Heart right ventricle (tissue), 16 donors: ENCODE results near the gene TIMM44. TPM values are rescaled to one million over a fixed set of nuclear protein-coding genes. Genes with fewer than 3 reads are reported as not detected.

ENCODE experiments used
- ATAC-seq, 8 donors: fragments of 200-7000 bp; cut with Tn5 transposase; one replicate each; pipeline ENCODE4 v1.9.1; 2020; ENCODE audit warnings: mild to moderate bottlenecking in 8 of 8, moderate library complexity in 8 of 8, moderate number of reproducible peaks in 1 of 8
- DNase-seq, 2 donors: peaks; one replicate each; pipeline ENCODE4 v3.0.0-alpha.2; 2020
- H3K27ac ChIP-seq, 10 donors: fragments of 200-600 bp; sonication (generic) in 2 of 10; one replicate each; pipeline versions ENCODE4 v1.5.0 to v1.8.0; 2020 to 2022; ENCODE audit warnings: mild to moderate bottlenecking in 3 of 10
- H3K27me3 ChIP-seq, 7 donors: fragments of 200-600 bp; one replicate each; pipeline ENCODE4 v1.8.0; 2021 to 2022; ENCODE audit warnings: mild to moderate bottlenecking in 2 of 7
- H3K36me3 ChIP-seq, 9 donors: fragments of 200-600 bp; sonication (generic) in 1 of 9; one replicate each; pipeline versions ENCODE4 v1.5.0 to v1.8.0; 2020 to 2022; ENCODE audit warnings: mild to moderate bottlenecking in 2 of 9
- H3K4me1 ChIP-seq, 9 donors: fragments of 200-600 bp; sonication (generic) in 1 of 9; one replicate each; pipeline versions ENCODE4 v1.5.0 to v1.8.0; 2020 to 2022; ENCODE audit warnings: mild to moderate bottlenecking in 4 of 9
- H3K4me3 ChIP-seq, 10 donors: fragments of 200-600 bp; sonication (generic) in 2 of 10; one replicate each; pipeline versions ENCODE4 v1.5.0 to v1.8.0; 2020 to 2022; ENCODE audit warnings: mild to moderate bottlenecking in 7 of 10, moderate library complexity in 2 of 10
- H3K9me3 ChIP-seq, 11 donors: fragments of 200-600 bp in 10 of 11; sonication (generic) in 2 of 11; one replicate each; pipeline versions ENCODE4 v1.5.0 to v1.8.0; 2013 to 2022; ENCODE audit warnings: mild to moderate bottlenecking in 2 of 11, control low read depth in 1 of 11, moderate library complexity in 1 of 11
- CTCF ChIP-seq, 9 donors: fragments of 200-600 bp; sonication (generic) in 2 of 9; IDR thresholded peaks; one replicate each; pipeline versions ENCODE4 v1.5.0 to v1.8.0; 2021 to 2022; ENCODE audit warnings: antibody characterized with exemption in 9 of 9, mild to moderate bottlenecking in 5 of 9, moderate library complexity in 1 of 9
- WGBS, 2 donors: extraction: QIAGEN DNeasy Blood & Tissue Kit; methylation state at CpG; one replicate each; pipeline ENCODE4 v1.1.7; 2013; ENCODE audit warnings: inconsistent platforms in 1 of 2; 5-methylcytosine and 5-hydroxymethylcytosine counted together
- intact Hi-C, 10 donors: fragments of 100-400 bp; cut with DNase I; formaldehyde crosslinking; loops; one replicate each; pipeline versions ENCODE4 v1.11.1 to v1.14.2; 2022
- polyA plus RNA-seq, 2 donors: library from polyadenylated mRNA; stranded (reverse); fragments of 200-250 nt; gene quantifications; one replicate each; pipeline ENCODE4 v1.2.3, GENCODE V29; 2013
- total RNA-seq, 10 donors: library from RNA; stranded (reverse); fragmentation: NEBNext Ultra II Directional in 3 of 10; extraction: Animal tissue kit (Norgen Biotek cat#: 25700) in 3 of 10; gene quantifications; one replicate each; pipeline versions ENCODE4 v1.2.1 to v1.2.4, GENCODE V29; 2021 to 2023
- donor health status: Arrhythmogenic right ventricular cardiomyopathy.
- donor health status: ischemic (EF 13 %, LVEDD 7.1; RV severe dilation, severe dysfunction).
- donor health status: healthy with polysubstance abuse.
- donor health status: DM: no; HTN: yes; CAD: no.
- donor health status: DM: no; HTN: no; CAD: no.
- donor health status: ischemic (EF 25% LVEDD 6.9; RV normal size, moderate dysfunction).
- donor health status: ischemic (EF 25% LVEDD 5.7; RV mildly dilated, moderate dysfunction).
- donor health status: healthy.
- donor health status: DM: yes; HTN: yes; CAD: no.
- donor health status: Ischemic cardiomyopathy.
- donor health status: ischemic (EF 35%, LVEDD 5.7; RV mildly dilated, moderate dysfunction).
- donor health status: nonischemic (EF 11% LVEDD 7.7; RV severe dilation, severe dysfunction).
- donor health status: DM: yes; HTN: yes; CAD: no.
- donor health status: PGD.
- donor health status: ischemic (EF 29% LVEDD 5.4; RV normal size, mild dysfunction).
- donor health status: nonischemic (EF 23%, LVEDD 6.1; RV moderate dilation, normal function).

Gene TIMM44
- total and polyA plus RNA-seq, 12 donors = 54.9 to 188 (median 73.1) TPM

- Histone ChIP-seq H3K36me3 (peaks cover 4 to 70% (median 33%) of the 10 kb centered on the region in 9 donors), H3K9me3 (no peaks in the 10 kb centered on the region), H3K4me1 (peaks cover 0 to 38% (median 20%) of the 10 kb centered on the region in 9 donors), H3K27ac (no peak overlapping the region), H3K27me3 (peaks cover under 1 to 22% (median 11%) of the 10 kb centered on the region in 7 donors), H3K4me3 (no peak overlapping the region)
- intact Hi-C loops = no loop called here
- DNase-seq = peak in 1 of 2 donors; percentile 11
- no peak for TF ChIP-seq CTCF (IDR thresholded peaks at IDR 0.05)
- WGBS, 2 donors = 92 to 95% methylated on average over 54 of the region's 54 CpGs
- ATAC-seq = no peak
Measured at GRCh38 chr19:7910321-7911161, 32.9 kb downstream of the TIMM44 start.

DNA sequence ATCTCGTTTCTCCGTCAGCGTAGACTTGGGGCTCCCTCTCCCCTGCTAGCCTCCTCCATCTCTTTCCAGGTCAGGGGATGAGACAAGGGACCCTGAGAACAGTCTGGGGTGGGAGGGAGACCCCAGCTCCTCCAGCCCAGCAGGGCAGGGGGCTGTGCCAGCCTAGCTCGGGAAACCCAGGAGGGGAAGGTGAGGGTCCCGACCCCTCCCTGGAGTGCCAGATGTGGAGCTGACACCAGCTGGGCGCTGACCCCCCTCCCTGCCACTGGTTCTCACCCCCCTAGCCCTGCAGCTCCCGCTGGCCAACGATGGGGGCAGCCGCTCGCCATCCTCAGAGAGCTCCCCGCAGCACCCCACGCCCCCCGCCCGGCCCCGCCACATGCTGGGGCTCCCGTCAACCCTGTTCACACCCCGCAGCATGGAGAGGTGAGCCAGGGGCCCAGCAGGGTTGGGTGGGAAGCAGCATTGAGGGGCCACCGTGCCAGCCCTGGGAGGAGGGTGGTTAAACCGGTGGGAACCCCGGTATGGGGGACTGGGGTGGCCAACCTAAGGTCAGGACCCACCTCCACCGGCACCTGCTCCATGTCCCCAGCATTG, 33.9 kb downstream of the TIMM44 start:
- ATAC-seq = no peak
- DNase-seq = no peak
- no peak for TF ChIP-seq CTCF (IDR thresholded peaks at IDR 0.05)
- peaks cover 0 to 13% (median 3%) of the 10 kb centered on the region in 7 donors for H3K27me3 ChIP-seq
- intact Hi-C loops = no loop called here
- H3K4me1 ChIP-seq = peaks cover 8 to 48% (median 29%) of the 10 kb centered on the region in 9 donors
- no peak overlapping the region for H3K4me3 ChIP-seq
- H3K9me3 ChIP-seq = no peaks in the 10 kb centered on the region
- WGBS, 2 donors = 94% methylated on average over 17 to 21 of the region's 21 CpGs
- H3K36me3 ChIP-seq = peaks cover 4 to 70% (median 33%) of the 10 kb centered on the region in 9 donors
- H3K27ac ChIP-seq = no peak overlapping the region

GRCh38 chr19:7908742-7909461, 34.6 kb downstream of the TIMM44 start:
- 87 to 93% methylated on average over 18 to 19 of the region's 19 CpGs for whole genome bisulfite sequencing, 2 donors
- no peaks in the 10 kb centered on the region for H3K9me3 ChIP-seq
- intact Hi-C loops = no loop called here
- H3K27me3 ChIP-seq = peaks cover 0 to 8% (median 0%) of the 10 kb centered on the region in 7 donors
- ATAC-seq = peak in 1 of 8 donors; percentile 12
- H3K36me3 ChIP-seq = peaks cover 4 to 70% (median 33%) of the 10 kb centered on the region in 9 donors
- no peak overlapping the region for H3K4me3 ChIP-seq
- DNase-seq = no peak
- peak overlapping the region in 1 of 10 donors; percentile 36 for H3K27ac ChIP-seq
- peaks cover 11 to 52% (median 33%) of the 10 kb centered on the region in 9 donors for H3K4me1 ChIP-seq
- TF ChIP-seq CTCF (IDR thresholded peaks at IDR 0.05) = no peak

DNA sequence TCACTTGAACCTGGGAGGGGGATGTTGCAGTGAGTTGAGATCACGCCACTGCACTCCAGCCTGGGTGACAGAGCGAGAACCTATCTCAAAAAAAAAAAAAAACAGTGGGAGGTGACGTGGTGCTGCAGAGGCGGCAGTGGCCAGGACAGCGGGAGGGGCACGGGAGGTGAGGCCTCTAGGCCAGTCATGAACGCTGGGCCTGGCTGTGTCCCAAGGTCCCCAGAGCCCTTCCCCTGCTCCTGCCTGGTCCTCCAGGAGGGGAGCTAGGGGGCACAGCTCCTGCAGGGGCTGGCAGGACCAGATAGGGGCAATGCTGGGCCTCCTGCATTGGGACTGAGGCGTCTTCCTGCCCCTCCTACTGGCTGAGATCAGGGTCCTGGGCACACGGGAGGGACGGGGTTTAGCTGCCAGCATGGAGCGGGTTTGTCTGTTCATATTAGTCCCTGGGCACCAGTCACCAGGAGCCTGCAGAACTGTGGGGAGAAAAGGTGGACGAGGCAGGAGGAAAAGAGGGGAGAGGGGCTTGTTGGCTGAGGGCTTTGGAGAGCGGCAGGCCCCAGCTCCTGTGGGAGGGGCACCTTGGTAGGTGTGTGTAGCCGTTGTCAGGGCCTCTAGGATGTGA, 35.3 kb downstream of the TIMM44 start:
- no peak for TF ChIP-seq CTCF (IDR thresholded peaks at IDR 0.05)
- Histone ChIP-seq H3K4me3 (no peak overlapping the region), H3K27ac (peak overlapping the region in 1 of 10 donors; percentile 36), H3K4me1 (peaks cover 11 to 54% (median 33%) of the 10 kb centered on the region in 9 donors), H3K27me3 (peaks cover 0 to 8% (median 0%) of the 10 kb centered on the region in 7 donors), H3K9me3 (no peaks in the 10 kb centered on the region), H3K36me3 (peaks cover 4 to 63% (median 33%) of the 10 kb centered on the region in 9 donors)
- intact Hi-C loops = no loop called here
- no peak for DNase-seq
- WGBS, 2 donors = 59 to 65% methylated on average over 14 of the region's 14 CpGs
- ATAC-seq = no peak
